ENCODE data around the gene PTPRC.

The PTPRC gene

GRCh38 chr1:198607714-198608113 lies 31.1 kb upstream of the PTPRC start:
- WGBS (ENCODE audit: extremely low coverage, insufficient coverage, insufficient read length) = no CpG with 5 or more reads among the region's 2 CpGs
- H3K4me2 ChIP-seq (ENCODE audit: low read length) = no peak overlapping the region
- peak in 1 of 2 donors; percentile 15 for DNase-seq
- no peaks in the 10 kb centered on the region for H3K4me1 ChIP-seq (ENCODE audit: control insufficient read depth in 1 of 2, insufficient read depth in 2 of 2, low read length in 2 of 2)
- H2BK12ac ChIP-seq (ENCODE audit: low read length) = no peak overlapping the region
- no peak overlapping the region for H3K18ac ChIP-seq (ENCODE audit: low read length)
- no peaks in the 10 kb centered on the region for H3K79me1 ChIP-seq (ENCODE audit: low read length)
- H2BK5ac ChIP-seq (ENCODE audit: low read depth, low read length, poor library complexity) = no peak overlapping the region
- H3K4me3 ChIP-seq (ENCODE audit: low read depth, low read length) = no peak overlapping the region
- H4K91ac ChIP-seq (ENCODE audit: low read depth, low read length) = no peak overlapping the region
- H3K9me3 ChIP-seq (ENCODE audit: insufficient read depth, low read depth, low read length) = no peaks in the 10 kb centered on the region
- no peaks in the 10 kb centered on the region for H3K27me3 ChIP-seq (ENCODE audit: insufficient read depth, low read length)
- no peak overlapping the region for H3K4ac ChIP-seq (ENCODE audit: low read depth, low read length)
- H3K14ac ChIP-seq (ENCODE audit: low read length) = no peak overlapping the region
- H3K23ac ChIP-seq (ENCODE audit: low read length) = no peak overlapping the region
- H4K12ac ChIP-seq (ENCODE audit: low read depth, low read length) = no peak overlapping the region
- no peak overlapping the region for H2BK120ac ChIP-seq (ENCODE audit: insufficient read depth, low read length, poor library complexity)
- no peak overlapping the region for H2AFZ ChIP-seq (ENCODE audit: insufficient read depth, low read length, poor library complexity)
- H3K36me3 ChIP-seq (ENCODE audit: control insufficient read depth in 1 of 2, insufficient read depth in 2 of 2, low read length in 2 of 2) = no peaks in the 10 kb centered on the region
- H4K8ac ChIP-seq (ENCODE audit: low read depth, low read length) = no peak overlapping the region
- H3K9ac ChIP-seq (ENCODE audit: low read length) = no peak overlapping the region
- H2AK5ac ChIP-seq (ENCODE audit: low read length) = no peak overlapping the region
- no peaks in the 10 kb centered on the region for H3K79me2 ChIP-seq (ENCODE audit: control insufficient read depth, insufficient read depth, low read length, poor library complexity)
- H3K27ac ChIP-seq (ENCODE audit: low read depth, low read length) = no peak overlapping the region

DNA sequence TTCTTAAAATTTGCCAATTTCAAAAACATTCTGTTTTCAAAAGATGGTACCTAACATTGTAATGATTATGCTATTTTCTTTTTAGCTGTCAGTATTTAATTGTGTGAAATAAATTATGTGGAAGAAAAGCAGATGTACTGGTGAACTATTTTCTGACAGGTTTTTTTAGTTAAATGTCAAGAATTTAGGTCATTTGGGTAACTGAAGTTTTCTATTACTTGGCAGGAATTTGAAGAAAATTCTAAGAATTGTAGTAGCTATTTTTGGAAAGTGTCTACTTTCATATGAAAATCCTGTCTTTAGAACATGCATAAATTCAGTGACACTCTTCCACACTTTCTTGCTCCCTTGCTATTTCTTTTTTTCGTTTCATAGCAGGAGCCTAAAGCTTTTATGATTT lies 28.5 kb upstream of the PTPRC start:
- Histone ChIP-seq H3K9me3 (ENCODE audit: insufficient read depth, low read depth, low read length) (no peaks in the 10 kb centered on the region), H3K4me2 (ENCODE audit: low read length) (no peak overlapping the region), H3K4me3 (ENCODE audit: low read depth, low read length) (no peak overlapping the region), H2BK12ac (ENCODE audit: low read length) (no peak overlapping the region), H3K79me2 (ENCODE audit: control insufficient read depth, insufficient read depth, low read length, poor library complexity) (no peaks in the 10 kb centered on the region), H3K18ac (ENCODE audit: low read length) (no peak overlapping the region), H2AK5ac (ENCODE audit: low read length) (no peak overlapping the region), H4K12ac (ENCODE audit: low read depth, low read length) (no peak overlapping the region), H2AFZ (ENCODE audit: insufficient read depth, low read length, poor library complexity) (no peak overlapping the region), H3K4me1 (ENCODE audit: control insufficient read depth in 1 of 2, insufficient read depth in 2 of 2, low read length in 2 of 2) (no peaks in the 10 kb centered on the region), H3K14ac (ENCODE audit: low read length) (no peak overlapping the region), H3K23ac (ENCODE audit: low read length) (no peak overlapping the region), H4K8ac (ENCODE audit: low read depth, low read length) (no peak overlapping the region), H3K4ac (ENCODE audit: low read depth, low read length) (no peak overlapping the region), H3K79me1 (ENCODE audit: low read length) (no peaks in the 10 kb centered on the region), H4K91ac (ENCODE audit: low read depth, low read length) (no peak overlapping the region), H3K9ac (ENCODE audit: low read length) (no peak overlapping the region), H3K27ac (ENCODE audit: low read depth, low read length) (no peak overlapping the region), H3K27me3 (ENCODE audit: insufficient read depth, low read length) (no peaks in the 10 kb centered on the region), H2BK5ac (ENCODE audit: low read depth, low read length, poor library complexity) (no peak overlapping the region), H3K36me3 (ENCODE audit: control insufficient read depth in 1 of 2, insufficient read depth in 2 of 2, low read length in 2 of 2) (no peaks in the 10 kb centered on the region), H2BK120ac (ENCODE audit: insufficient read depth, low read length, poor library complexity) (no peak overlapping the region)
- WGBS (ENCODE audit: extremely low coverage, insufficient coverage, insufficient read length) = no CpG with 5 or more reads among the region's 1 CpG
- DNase-seq = no peak

GRCh38 chr1:198611219-198611618 lies 27.6 kb upstream of the PTPRC start:
- Histone ChIP-seq H3K4me2 (ENCODE audit: low read length) (no peak overlapping the region), H3K9me3 (ENCODE audit: insufficient read depth, low read depth, low read length) (no peaks in the 10 kb centered on the region), H3K27me3 (ENCODE audit: insufficient read depth, low read length) (no peaks in the 10 kb centered on the region), H3K79me1 (ENCODE audit: low read length) (no peaks in the 10 kb centered on the region), H2AFZ (ENCODE audit: insufficient read depth, low read length, poor library complexity) (no peak overlapping the region), H2AK5ac (ENCODE audit: low read length) (no peak overlapping the region), H3K18ac (ENCODE audit: low read length) (no peak overlapping the region), H3K4ac (ENCODE audit: low read depth, low read length) (no peak overlapping the region), H2BK12ac (ENCODE audit: low read length) (no peak overlapping the region), H3K4me3 (ENCODE audit: low read depth, low read length) (no peak overlapping the region), H4K12ac (ENCODE audit: low read depth, low read length) (no peak overlapping the region), H2BK120ac (ENCODE audit: insufficient read depth, low read length, poor library complexity) (no peak overlapping the region), H2BK5ac (ENCODE audit: low read depth, low read length, poor library complexity) (no peak overlapping the region), H3K23ac (ENCODE audit: low read length) (no peak overlapping the region), H4K91ac (ENCODE audit: low read depth, low read length) (no peak overlapping the region), H3K9ac (ENCODE audit: low read length) (no peak overlapping the region), H3K27ac (ENCODE audit: low read depth, low read length) (no peak overlapping the region), H4K8ac (ENCODE audit: low read depth, low read length) (no peak overlapping the region), H3K79me2 (ENCODE audit: control insufficient read depth, insufficient read depth, low read length, poor library complexity) (no peaks in the 10 kb centered on the region), H3K14ac (ENCODE audit: low read length) (no peak overlapping the region), H3K4me1 (ENCODE audit: control insufficient read depth in 1 of 2, insufficient read depth in 2 of 2, low read length in 2 of 2) (no peaks in the 10 kb centered on the region), H3K36me3 (ENCODE audit: control insufficient read depth in 1 of 2, insufficient read depth in 2 of 2, low read length in 2 of 2) (no peaks in the 10 kb centered on the region)
- no CpG with 5 or more reads among the region's 5 CpGs for WGBS (ENCODE audit: extremely low coverage, insufficient coverage, insufficient read length)
- DNase-seq = no peak

GRCh38 chr1:198612471-198613260 lies 26.2 kb upstream of the PTPRC start:
- H3K14ac ChIP-seq (ENCODE audit: low read length) = no peak overlapping the region
- H4K8ac ChIP-seq (ENCODE audit: low read depth, low read length) = no peak overlapping the region
- H3K27me3 ChIP-seq (ENCODE audit: insufficient read depth, low read length) = no peaks in the 10 kb centered on the region
- no CpG with 5 or more reads among the region's 6 CpGs for WGBS (ENCODE audit: extremely low coverage, insufficient coverage, insufficient read length)
- H3K79me1 ChIP-seq (ENCODE audit: low read length) = no peaks in the 10 kb centered on the region
- H3K9me3 ChIP-seq (ENCODE audit: insufficient read depth, low read depth, low read length) = no peaks in the 10 kb centered on the region
- no peaks in the 10 kb centered on the region for H3K4me1 ChIP-seq (ENCODE audit: control insufficient read depth in 1 of 2, insufficient read depth in 2 of 2, low read length in 2 of 2)
- H2BK5ac ChIP-seq (ENCODE audit: low read depth, low read length, poor library complexity) = no peak overlapping the region
- no peak overlapping the region for H2AFZ ChIP-seq (ENCODE audit: insufficient read depth, low read length, poor library complexity)
- H2BK12ac ChIP-seq (ENCODE audit: low read length) = no peak overlapping the region
- no peak overlapping the region for H3K18ac ChIP-seq (ENCODE audit: low read length)
- no peak overlapping the region for H3K4ac ChIP-seq (ENCODE audit: low read depth, low read length)
- no peaks in the 10 kb centered on the region for H3K36me3 ChIP-seq (ENCODE audit: control insufficient read depth in 1 of 2, insufficient read depth in 2 of 2, low read length in 2 of 2)
- H3K9ac ChIP-seq (ENCODE audit: low read length) = no peak overlapping the region
- H3K27ac ChIP-seq (ENCODE audit: low read depth, low read length) = no peak overlapping the region
- H3K4me2 ChIP-seq (ENCODE audit: low read length) = no peak overlapping the region
- H3K79me2 ChIP-seq (ENCODE audit: control insufficient read depth, insufficient read depth, low read length, poor library complexity) = no peaks in the 10 kb centered on the region
- H3K4me3 ChIP-seq (ENCODE audit: low read depth, low read length) = no peak overlapping the region
- no peak overlapping the region for H2AK5ac ChIP-seq (ENCODE audit: low read length)
- no peak overlapping the region for H4K12ac ChIP-seq (ENCODE audit: low read depth, low read length)
- no peak for DNase-seq
- no peak overlapping the region for H4K91ac ChIP-seq (ENCODE audit: low read depth, low read length)
- no peak overlapping the region for H2BK120ac ChIP-seq (ENCODE audit: insufficient read depth, low read length, poor library complexity)
- no peak overlapping the region for H3K23ac ChIP-seq (ENCODE audit: low read length)
